OCI-LY1 (cell line): ENCODE results near the gene NEUROD4.
"Not testable (repeated sequence)": the region's sequence is repeated elsewhere in the genome, so short reads cannot be mapped to it uniquely, and the experiment has no call there.

Source experiments
- H2AFZ ChIP-seq: fragments of 200-600 bp; sonication (generic), shearing (Covaris generic); 2 replicates; pipeline ENCODE4 v1.6.0; 2014; ENCODE audit warnings: antibody characterized with exemption, mild to moderate bottlenecking, low read length
- H3F3A ChIP-seq: fragments of 200-600 bp; sonication (generic), shearing (Covaris generic); 2 replicates; pipeline ENCODE4 v1.6.0; 2014; ENCODE audit warnings: mild to moderate bottlenecking, antibody characterized with exemption, low read length, moderate library complexity; ENCODE audit not compliant: insufficient read depth
- H3K27ac ChIP-seq: fragments of 200-600 bp; sonication (generic); 2 replicates; pipeline ENCODE4 v1.5.1; 2014; ENCODE audit warnings: low read length, mixed run types, mild to moderate bottlenecking, low read depth; ENCODE audit not compliant: poor library complexity, severe bottlenecking
- H3K27me3 ChIP-seq: fragments of 200-600 bp; sonication (generic); 2 replicates; pipeline ENCODE4 v1.6.0; 2014; ENCODE audit warnings: antibody characterized with exemption, mild to moderate bottlenecking, low read length, moderate library complexity; ENCODE audit not compliant: insufficient read depth
- H3K36me3 ChIP-seq: fragments of 200-600 bp; sonication (generic); 2 replicates; pipeline ENCODE4 v1.6.1; 2014; ENCODE audit warnings: mild to moderate bottlenecking, antibody characterized with exemption, low read length, moderate library complexity, mixed read lengths; ENCODE audit not compliant: insufficient read depth
- H3K4me1 ChIP-seq: fragments of 200-600 bp; sonication (generic); 2 replicates; pipeline ENCODE4 v1.5.1; 2014; ENCODE audit warnings: mild to moderate bottlenecking, low read length, moderate library complexity; ENCODE audit not compliant: insufficient read depth, severe bottlenecking
- H3K4me2 ChIP-seq: fragments of 200-600 bp; sonication (generic), shearing (Covaris generic); 2 replicates; pipeline ENCODE4 v1.6.1; 2014; ENCODE audit warnings: low read length
- H3K4me3 ChIP-seq: fragments of 200-600 bp; sonication (generic); 2 replicates; pipeline ENCODE4 v1.5.1; 2014; ENCODE audit warnings: low read length, low read depth, mild to moderate bottlenecking, mixed read lengths; ENCODE audit not compliant: poor library complexity, severe bottlenecking
- H3K79me2 ChIP-seq: fragments of 200-600 bp; shearing (Covaris generic); 2 replicates; pipeline ENCODE4 v1.6.1; 2016; ENCODE audit warnings: mixed run types, low read length, mixed read lengths; ENCODE audit not compliant: insufficient read depth
- H3K9ac ChIP-seq: fragments of 200-600 bp; sonication (generic), shearing (Covaris generic); 2 replicates; pipeline ENCODE4 v1.6.1; 2014; ENCODE audit warnings: mild to moderate bottlenecking, low read length, mixed read lengths
- H3K9me2 ChIP-seq: fragments of 200-600 bp; sonication (generic), shearing (Covaris generic); 2 replicates; pipeline ENCODE4 v1.6.1; 2014; ENCODE audit warnings: low read depth, mild to moderate bottlenecking, low read length, mixed read lengths
- H3K9me3 ChIP-seq: fragments of 200-600 bp; shearing (Covaris generic); 2 replicates; pipeline ENCODE4 v1.6.1; 2014; ENCODE audit warnings: low read length, mixed read lengths
- H4K20me1 ChIP-seq: fragments of 200-600 bp; sonication (generic), shearing (Covaris generic); 2 replicates; pipeline ENCODE4 v1.6.0; 2016; ENCODE audit warnings: mild to moderate bottlenecking, low read length; ENCODE audit not compliant: insufficient read depth
- EZH2 ChIP-seq: fragments of 200-600 bp; sonication (generic), shearing (Covaris generic); IDR thresholded peaks from 2 replicates; pipeline ENCODE4 v1.8.0; 2017; ENCODE audit warnings: borderline replicate concordance, mixed run types, mild to moderate bottlenecking, antibody characterized with exemption, low read length, moderate library complexity, mixed read lengths
- TF ChIP-seq, protein P1 (sequence below): fragments of 200-600 bp; sonication (generic), shearing (Covaris generic); IDR thresholded peaks from 2 replicates; pipeline ENCODE4 v1.5.1; 2017; ENCODE audit warnings: mild to moderate bottlenecking, antibody characterized with exemption, low read length, moderate library complexity, mixed read lengths

Gene NEUROD4

GRCh38 chr12:54981796-54982195, 38.0 kb upstream of the NEUROD4 start:
- Histone ChIP-seq H3K79me2 (peaks cover 20% of the 10 kb centered on the region), H3K4me1 (peaks cover 52% of the 10 kb centered on the region), H3K4me3 (no peak overlapping the region)

GRCh38 chr12:54983536-54984101, 36.2 kb upstream of the NEUROD4 start:
- Histone ChIP-seq H3K4me2 (peak overlapping the region; percentile 74), H3K4me3 (peak overlapping the region; percentile 73), H3K4me1 (peaks cover 69% of the 10 kb centered on the region)

More at GRCh38 chr12:54981796-54982195, 38.0 kb upstream of the NEUROD4 start:
- TF ChIP-seq, protein P1, sequence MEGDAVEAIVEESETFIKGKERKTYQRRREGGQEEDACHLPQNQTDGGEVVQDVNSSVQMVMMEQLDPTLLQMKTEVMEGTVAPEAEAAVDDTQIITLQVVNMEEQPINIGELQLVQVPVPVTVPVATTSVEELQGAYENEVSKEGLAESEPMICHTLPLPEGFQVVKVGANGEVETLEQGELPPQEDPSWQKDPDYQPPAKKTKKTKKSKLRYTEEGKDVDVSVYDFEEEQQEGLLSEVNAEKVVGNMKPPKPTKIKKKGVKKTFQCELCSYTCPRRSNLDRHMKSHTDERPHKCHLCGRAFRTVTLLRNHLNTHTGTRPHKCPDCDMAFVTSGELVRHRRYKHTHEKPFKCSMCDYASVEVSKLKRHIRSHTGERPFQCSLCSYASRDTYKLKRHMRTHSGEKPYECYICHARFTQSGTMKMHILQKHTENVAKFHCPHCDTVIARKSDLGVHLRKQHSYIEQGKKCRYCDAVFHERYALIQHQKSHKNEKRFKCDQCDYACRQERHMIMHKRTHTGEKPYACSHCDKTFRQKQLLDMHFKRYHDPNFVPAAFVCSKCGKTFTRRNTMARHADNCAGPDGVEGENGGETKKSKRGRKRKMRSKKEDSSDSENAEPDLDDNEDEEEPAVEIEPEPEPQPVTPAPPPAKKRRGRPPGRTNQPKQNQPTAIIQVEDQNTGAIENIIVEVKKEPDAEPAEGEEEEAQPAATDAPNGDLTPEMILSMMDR, result no peak
- no peak for TF ChIP-seq EZH2
- H3K9me3 ChIP-seq, result no peaks in the 10 kb centered on the region
- no peak overlapping the region for H3K27ac ChIP-seq
- H3K27me3 ChIP-seq, result no peaks in the 10 kb centered on the region
- no peak overlapping the region for H3K9ac ChIP-seq
- H4K20me1 ChIP-seq, result no peaks in the 10 kb centered on the region
- no peaks in the 10 kb centered on the region for H3F3A ChIP-seq
- peaks cover 57% of the 10 kb centered on the region for H3K36me3 ChIP-seq
- no peaks in the 10 kb centered on the region for H3K9me2 ChIP-seq
- peak overlapping the region; percentile 74; the same call in 1 of the 2 replicates for H3K4me2 ChIP-seq
- H2AFZ ChIP-seq, result no peak overlapping the region

GRCh38 chr12:54984658-54985376, 35.0 kb upstream of the NEUROD4 start, which contains the start of gene TESPA1:
TSS of gene TESPA1 (minus strand) at chr12:54984762. CDS start at chr12:54974562, 10,200 bp downstream.
- Histone ChIP-seq H3F3A (peaks cover 11% of the 10 kb centered on the region; the same call in 1 of the 2 replicates), H3K36me3 (peaks cover 32% of the 10 kb centered on the region), H3K27ac (peak within 1 kb of the TSS; percentile 89), H3K4me3 (peak within 1 kb of the TSS; percentile 73), H4K20me1 (no peaks in the 10 kb centered on the region), H3K9me3 (no peaks in the 10 kb centered on the region), H3K4me2 (peak within 1 kb of the TSS; percentile 74), H3K9me2 (no peaks in the 10 kb centered on the region), H2AFZ (no peak within 1 kb of the TSS), H3K4me1 (peaks cover 77% of the 10 kb centered on the region), H3K79me2 (peaks cover 20% of the 10 kb centered on the region), H3K9ac (peak within 1 kb of the TSS; percentile 85), H3K27me3 (no peaks in the 10 kb centered on the region)
- TF ChIP-seq, protein P1, result no peak
- TF ChIP-seq EZH2, result no peak

More at GRCh38 chr12:54983536-54984101, 36.2 kb upstream of the NEUROD4 start:
- no peaks in the 10 kb centered on the region for H3K9me3 ChIP-seq
- peaks cover 6% of the 10 kb centered on the region; the same call in 1 of the 2 replicates for H3F3A ChIP-seq
- H3K27ac ChIP-seq, result peak overlapping the region; percentile 89
- peaks cover 44% of the 10 kb centered on the region for H3K36me3 ChIP-seq
- no peak overlapping the region for H2AFZ ChIP-seq
- peaks cover 20% of the 10 kb centered on the region for H3K79me2 ChIP-seq
- no peaks in the 10 kb centered on the region for H3K27me3 ChIP-seq
- no peak for TF ChIP-seq EZH2
- TF ChIP-seq, protein P1, result no peak
- H4K20me1 ChIP-seq, result no peaks in the 10 kb centered on the region
- H3K9ac ChIP-seq, result peak overlapping the region; percentile 85
- H3K9me2 ChIP-seq, result no peaks in the 10 kb centered on the region

DNA sequence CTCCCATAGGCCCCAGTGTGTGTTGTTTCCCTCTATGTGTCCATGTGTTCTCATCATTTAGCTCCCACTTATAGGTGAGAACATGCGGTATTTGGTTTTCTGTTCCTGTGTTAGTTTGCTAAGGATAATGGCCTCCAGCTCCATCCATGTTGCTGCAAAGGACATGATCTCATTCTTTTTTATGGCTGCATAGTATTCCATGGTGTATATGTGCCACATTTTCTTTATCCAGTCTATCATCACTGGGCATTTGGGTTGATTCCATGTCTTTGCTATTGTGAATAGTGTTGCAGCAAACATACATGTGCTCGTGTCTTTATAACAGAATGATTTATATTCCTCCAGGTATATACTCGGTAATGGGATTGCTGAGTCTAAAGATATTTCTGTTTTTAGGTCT, 33.0 kb upstream of the NEUROD4 start:
- Histone ChIP-seq H3K4me1 (peaks cover 88% of the 10 kb centered on the region), H3K27ac (peak overlapping the region; percentile 95), H3F3A (peaks cover 11% of the 10 kb centered on the region; the same call in 1 of the 2 replicates), H3K36me3 (peaks cover 14% of the 10 kb centered on the region), H3K79me2 (peaks cover 20% of the 10 kb centered on the region)
- not testable (repeated sequence) for H3K9ac ChIP-seq, H3K4me2 ChIP-seq, H4K20me1 ChIP-seq, H2AFZ ChIP-seq, H3K9me3 ChIP-seq, H3K9me2 ChIP-seq, H3K27me3 ChIP-seq, H3K4me3 ChIP-seq
